ENCODE results near the gene SERHL2.

DNA sequence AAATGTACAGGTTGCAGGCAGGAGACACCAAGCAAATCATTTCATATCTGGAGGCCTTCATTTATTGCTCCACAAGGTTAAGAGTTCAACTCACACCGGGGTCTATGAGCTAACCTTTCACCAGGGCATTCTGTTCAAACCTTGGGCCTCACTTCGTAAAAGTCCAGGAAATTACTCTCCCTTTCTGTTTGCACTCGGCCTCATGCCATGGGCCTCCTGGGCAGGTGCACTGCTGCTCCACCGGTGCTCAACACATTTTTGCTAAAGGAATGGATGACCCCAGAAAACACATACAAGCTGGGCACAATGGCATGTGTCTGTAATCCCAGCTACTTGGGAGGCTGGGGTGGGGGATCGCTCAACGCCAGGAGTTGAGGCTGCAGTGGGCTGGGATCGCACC, 17.6 kb upstream of the SERHL2 start:
- TF ChIP-seq, protein P1, sequence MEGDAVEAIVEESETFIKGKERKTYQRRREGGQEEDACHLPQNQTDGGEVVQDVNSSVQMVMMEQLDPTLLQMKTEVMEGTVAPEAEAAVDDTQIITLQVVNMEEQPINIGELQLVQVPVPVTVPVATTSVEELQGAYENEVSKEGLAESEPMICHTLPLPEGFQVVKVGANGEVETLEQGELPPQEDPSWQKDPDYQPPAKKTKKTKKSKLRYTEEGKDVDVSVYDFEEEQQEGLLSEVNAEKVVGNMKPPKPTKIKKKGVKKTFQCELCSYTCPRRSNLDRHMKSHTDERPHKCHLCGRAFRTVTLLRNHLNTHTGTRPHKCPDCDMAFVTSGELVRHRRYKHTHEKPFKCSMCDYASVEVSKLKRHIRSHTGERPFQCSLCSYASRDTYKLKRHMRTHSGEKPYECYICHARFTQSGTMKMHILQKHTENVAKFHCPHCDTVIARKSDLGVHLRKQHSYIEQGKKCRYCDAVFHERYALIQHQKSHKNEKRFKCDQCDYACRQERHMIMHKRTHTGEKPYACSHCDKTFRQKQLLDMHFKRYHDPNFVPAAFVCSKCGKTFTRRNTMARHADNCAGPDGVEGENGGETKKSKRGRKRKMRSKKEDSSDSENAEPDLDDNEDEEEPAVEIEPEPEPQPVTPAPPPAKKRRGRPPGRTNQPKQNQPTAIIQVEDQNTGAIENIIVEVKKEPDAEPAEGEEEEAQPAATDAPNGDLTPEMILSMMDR (IDR thresholded peaks at IDR 0.05) = no peak
- TF ChIP-seq POLR2A (IDR thresholded peaks at IDR 0.05) = no peak
